GM23248 (cell line): ENCODE measurements around the gene MAD2L2.

Experiments used
- EZH2 ChIP-seq: fragments of 200-600 bp; sonication (generic); IDR thresholded peaks from 2 replicates; pipeline ENCODE4 v1.6.1; 2018; ENCODE audit warnings: antibody characterized with exemption, mild to moderate bottlenecking; ENCODE audit not compliant: insufficient read depth, poor library complexity, severe bottlenecking
- EZH2phosphoT487 ChIP-seq: fragments of 200-600 bp; sonication (generic); IDR thresholded peaks from 2 replicates; pipeline ENCODE4 v1.6.1; 2018; ENCODE audit warnings: antibody characterized with exemption, moderate library complexity, mild to moderate bottlenecking, low read depth; ENCODE audit not compliant: insufficient read depth

DNA sequence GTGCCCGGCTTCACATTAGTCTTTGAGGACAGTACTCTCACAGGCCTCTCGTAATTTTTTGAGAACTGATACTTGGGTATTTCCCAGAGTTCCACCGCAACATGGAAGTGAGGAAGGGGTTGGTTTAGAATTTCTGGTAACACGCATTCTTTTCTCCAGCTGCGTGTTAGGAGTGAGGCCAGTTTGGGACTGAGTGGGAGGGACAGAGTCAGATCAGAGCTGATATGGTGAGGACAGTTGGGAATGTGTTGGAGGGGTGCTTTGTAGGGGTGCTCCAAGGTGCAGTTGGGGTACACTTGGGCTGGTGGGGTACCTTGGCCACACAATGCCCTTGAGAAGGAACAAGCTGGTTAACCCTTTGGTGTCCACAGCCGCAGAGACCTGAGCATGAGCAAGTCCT is 10.2 kb downstream of the MAD2L2 start:
- TF ChIP-seq EZH2, result no peak
- no peak for TF ChIP-seq EZH2phosphoT487
